H1 (cell line): ENCODE results near the gene FUNDC2. TPM values are rescaled to one million over a fixed set of nuclear protein-coding genes. Genes with fewer than 3 reads are reported as not detected.

ENCODE experiments used
- CTCF ChIA-PET: fragments of 300-600 bp; sonication (Branson Sonifier 250); formaldehyde crosslinking; loops from one replicate; lab custom pipeline; 2021; ENCODE audit not compliant: partially characterized antibody; lab: Charles Lee
- POLR2A ChIA-PET: fragments of 300-600 bp; sonication (Branson Sonifier 250); formaldehyde crosslinking; loops from one replicate; lab custom pipeline; 2021; ENCODE audit warnings: inconsistent platforms; ENCODE audit not compliant: partially characterized antibody; lab: Charles Lee
- DNase-seq, 2 experiments: peaks; one replicate each; pipeline versions ENCODE4 v3.0.0 to v3.0.0-alpha.2; 2010 to 2022; ENCODE audit warnings: low spot score in 2 of 2, low read depth in 1 of 2, mixed read lengths in 1 of 2
- FAIRE-seq: peaks from 2 replicates; lab custom pipeline; 2011; peaks lifted over from hg19 to GRCh38; lab: Jason Lieb, UNC
- H2AFZ ChIP-seq: 2 replicates; pipeline ENCODE4 v1.8.1; 2012; ENCODE audit warnings: low read length, inconsistent platforms
- H2AK5ac ChIP-seq: 2 replicates; pipeline ENCODE4 v1.6.1; 2013; ENCODE audit warnings: low read depth, low read length
- H2BK120ac ChIP-seq: replicated peaks from 2 replicates; pipeline ENCODE3; 2013; ENCODE audit warnings: low read depth, low read length, inconsistent platforms
- H2BK12ac ChIP-seq: 2 replicates; pipeline ENCODE4 v1.6.1; 2013; ENCODE audit warnings: low read depth, low read length
- H2BK15ac ChIP-seq: 2 replicates; pipeline ENCODE4 v1.6.1; 2013; ENCODE audit warnings: low read length
- H2BK20ac ChIP-seq: 2 replicates; pipeline ENCODE4 v1.6.1; 2013; ENCODE audit warnings: low read length
- H2BK5ac ChIP-seq: 2 replicates; pipeline ENCODE4 v1.6.1; 2013; ENCODE audit warnings: low read depth, low read length
- H3K14ac ChIP-seq: 2 replicates; pipeline ENCODE4 v1.6.1; 2013; ENCODE audit warnings: inconsistent platforms; ENCODE audit not compliant: insufficient read length
- H3K18ac ChIP-seq: 2 replicates; pipeline ENCODE4 v1.6.1; 2013; ENCODE audit warnings: low read length; ENCODE audit errors: extremely low read depth
- H3K23ac ChIP-seq: 2 replicates; pipeline ENCODE4 v1.6.1; 2013; ENCODE audit warnings: inconsistent platforms; ENCODE audit not compliant: insufficient read length
- H3K23me2 ChIP-seq: 2 replicates; pipeline ENCODE4 v1.6.1; 2013; ENCODE audit warnings: low read depth, low read length
- H3K27ac ChIP-seq: 2 replicates; pipeline ENCODE4 v1.6.1; 2011; ENCODE audit warnings: low read depth, low read length, inconsistent platforms
- H3K27me3 ChIP-seq, 4 experiments: replicated peaks in 1 of 4; 1 replicate in 1 of 4; 2 replicates in 3 of 4; pipeline versions ENCODE4 v1.6.1 to v1.8.1; 2011 to 2013; ENCODE audit warnings: low read length in 3 of 4, mild to moderate bottlenecking in 3 of 4, inconsistent platforms in 2 of 4, mixed read lengths in 2 of 4, moderate library complexity in 1 of 4; ENCODE audit not compliant: control insufficient read depth in 3 of 4, insufficient read depth in 3 of 4; ENCODE audit errors: extremely low read depth in 1 of 4
- H3K36me3 ChIP-seq, 4 experiments: 2 replicates each; pipeline versions ENCODE4 v1.6.1 to v1.8.1; 2011 to 2013; ENCODE audit warnings: mild to moderate bottlenecking in 4 of 4, low read length in 3 of 4, moderate library complexity in 2 of 4, control low read depth in 1 of 4, inconsistent platforms in 1 of 4; ENCODE audit not compliant: insufficient read depth in 4 of 4, control insufficient read depth in 2 of 4
- H3K4ac ChIP-seq: replicated peaks from 2 replicates; pipeline ENCODE3; 2013; ENCODE audit warnings: low read length, low read depth, mixed read lengths, inconsistent platforms; ENCODE audit not compliant: insufficient read length
- H3K4me1 ChIP-seq, 4 experiments: replicated peaks in 1 of 4; 1 replicate in 1 of 4; 2 replicates in 3 of 4; pipeline versions ENCODE4 v1.6.1 to v1.8.1; 2011 to 2013; ENCODE audit warnings: low read length in 3 of 4, inconsistent platforms in 2 of 4, mixed read lengths in 1 of 4; ENCODE audit not compliant: insufficient read depth in 4 of 4, control insufficient read depth in 3 of 4
- H3K4me2 ChIP-seq, 2 experiments: 2 replicates each; pipeline versions ENCODE4 v1.6.1 to v1.8.1; 2011 to 2013; ENCODE audit warnings: low read depth in 2 of 2, low read length in 2 of 2, control low read depth in 1 of 2, inconsistent platforms in 1 of 2, mild to moderate bottlenecking in 1 of 2; ENCODE audit not compliant: insufficient read depth in 1 of 2
- H3K4me3 ChIP-seq, 4 experiments: fragments of 200-600, 300-600 bp in 1 of 4; sonication (generic), shearing (Covaris generic), sonication (Bioruptor Twin) in 1 of 4; 2 replicates each; pipeline versions ENCODE4 v1.5.1 to v1.8.1; 2011 to 2016; ENCODE audit warnings: low read length in 4 of 4, low read depth in 3 of 4, control low read depth in 2 of 4, inconsistent platforms in 2 of 4, mild to moderate bottlenecking in 2 of 4, mixed read lengths in 1 of 4, moderate library complexity in 1 of 4; ENCODE audit not compliant: insufficient read depth in 2 of 4; ENCODE audit errors: extremely low read depth in 1 of 4
- H3K56ac ChIP-seq: replicated peaks from 2 replicates; pipeline ENCODE3; 2013; ENCODE audit warnings: low read depth, mild to moderate bottlenecking, mixed read lengths, low read length, inconsistent platforms; ENCODE audit not compliant: insufficient read length
- H3K79me1 ChIP-seq: 2 replicates; pipeline ENCODE4 v1.6.1; 2013; ENCODE audit warnings: low read depth, low read length, control low read depth
- H3K79me2 ChIP-seq, 2 experiments: 2 replicates each; pipeline versions ENCODE4 v1.6.1 to v1.8.1; 2012 to 2013; ENCODE audit warnings: low read length in 2 of 2, mild to moderate bottlenecking in 2 of 2, inconsistent platforms in 1 of 2; ENCODE audit not compliant: insufficient read depth in 2 of 2, control insufficient read depth in 1 of 2
- H3K9ac ChIP-seq, 4 experiments: replicated peaks in 1 of 4; 1 replicate in 1 of 4; 2 replicates in 3 of 4; pipeline versions ENCODE4 v1.6.1 to v1.8.1; 2011 to 2013; ENCODE audit warnings: low read depth in 3 of 4, low read length in 3 of 4, control low read depth in 2 of 4, mild to moderate bottlenecking in 2 of 4, moderate library complexity in 2 of 4, inconsistent platforms in 1 of 4; ENCODE audit errors: extremely low read depth in 1 of 4
- H3K9me3 ChIP-seq, 2 experiments: 2 replicates each; pipeline versions ENCODE4 v1.6.1 to v1.8.1; 2012 to 2013; ENCODE audit warnings: mild to moderate bottlenecking in 2 of 2, moderate library complexity in 2 of 2, control low read depth in 1 of 2, inconsistent platforms in 1 of 2, low read depth in 1 of 2, low read length in 1 of 2, mixed read lengths in 1 of 2; ENCODE audit not compliant: insufficient read depth in 2 of 2
- H4K20me1 ChIP-seq, 2 experiments: replicated peaks in 1 of 2; 2 replicates each; pipeline versions ENCODE3 to v1.8.1; 2011 to 2013; ENCODE audit warnings: inconsistent platforms in 2 of 2, low read length in 2 of 2, mild to moderate bottlenecking in 1 of 2; ENCODE audit not compliant: insufficient read depth in 2 of 2, control insufficient read depth in 1 of 2
- H4K5ac ChIP-seq: 2 replicates; pipeline ENCODE4 v1.6.1; 2013; ENCODE audit warnings: low read length, low read depth, mixed read lengths, inconsistent platforms; ENCODE audit not compliant: insufficient read length
- H4K8ac ChIP-seq: 2 replicates; pipeline ENCODE4 v1.8.0; 2013; ENCODE audit warnings: mild to moderate bottlenecking, moderate library complexity, low read length, inconsistent platforms; ENCODE audit not compliant: insufficient read depth; ENCODE audit errors: extremely low read depth
- H4K91ac ChIP-seq: replicated peaks from 2 replicates; pipeline ENCODE3; 2013; ENCODE audit warnings: low read length, mixed read lengths, inconsistent platforms; ENCODE audit not compliant: insufficient read length
- CEBPB ChIP-seq: IDR thresholded peaks from 2 replicates; pipeline ENCODE4 v1.6.1; 2012; ENCODE audit warnings: low read depth, low read length
- POLR2AphosphoS5 ChIP-seq: IDR thresholded peaks from 2 replicates; pipeline ENCODE4 v1.6.1; 2011; ENCODE audit warnings: low read depth, low read length
- RNF2 ChIP-seq: fragments of 200-900, 300-1000 bp; sonication (generic); IDR thresholded peaks from 2 replicates; pipeline ENCODE4 v1.7.1; 2016; ENCODE audit warnings: borderline replicate concordance, low read depth, mild to moderate bottlenecking, antibody characterized with exemption, low read length; ENCODE audit not compliant: poor library complexity, severe bottlenecking; ENCODE audit errors: missing control alignments
- SRF ChIP-seq: IDR thresholded peaks from 2 replicates; pipeline ENCODE4 v1.6.1; 2011; ENCODE audit warnings: mild to moderate bottlenecking, low read depth, low read length, moderate library complexity
- TAF7 ChIP-seq: optimal IDR thresholded peaks from 2 replicates; pipeline ENCODE3; 2011; ENCODE audit warnings: low read depth, mild to moderate bottlenecking, inconsistent platforms, low read length, moderate library complexity, borderline replicate concordance
- ZNF274 ChIP-seq: IDR thresholded peaks from 2 replicates; pipeline ENCODE4 v1.7.0; 2012; ENCODE audit warnings: low read length, borderline replicate concordance; ENCODE audit errors: extremely low read depth
- WGBS, 2 experiments: shearing (Covaris generic) in 1 of 2; methylation state at CpG; one replicate each; pipeline versions ENCODE4 v1.1.6 to v1.1.7; 2013 to 2015; ENCODE audit warnings: low lambda C conversion rate in 2 of 2, mixed read lengths in 2 of 2, inconsistent platforms in 1 of 2, low coverage in 1 of 2, missing lambda C conversion rate in 1 of 2; ENCODE audit not compliant: insufficient replicate concordance in 2 of 2, insufficient coverage in 1 of 2, insufficient read length in 1 of 2; ENCODE audit errors: extremely low coverage in 1 of 2, missing lambda C conversion rate in 1 of 2; 5-methylcytosine and 5-hydroxymethylcytosine counted together
- polyA plus RNA-seq, 7 experiments: library from polyadenylated mRNA; depleted of rRNA in 3 of 7; stranded (reverse) in 5 of 7; unstranded in 2 of 7; fragments of >200 nt in 5 of 7; fragments of 200-250 nt in 2 of 7; gene quantifications; 1 replicate in 5 of 7; 2 replicates in 1 of 7; 4 replicates in 1 of 7; pipeline versions ENCODE4 v1.2.1 to v1.2.3, GENCODE V29; 2011 to 2013; ENCODE audit warnings: missing spikeins in 2 of 7, mixed read lengths in 2 of 7
- total RNA-seq: library from RNA; stranded (reverse); fragmentation: NEBNext Ultra II Directional; extraction: Animal tissue kit (Norgen Biotek cat#: 25700); gene quantifications from 2 replicates; pipeline ENCODE4 v1.2.1, GENCODE V29; 2021

The FUNDC2 gene
- total and polyA plus RNA-seq, 2 of the 8 experiments (the other 6 are each of a cell fraction or from before 2014, with no cell fraction given), result 67.7 to 93.7 TPM

DNA sequence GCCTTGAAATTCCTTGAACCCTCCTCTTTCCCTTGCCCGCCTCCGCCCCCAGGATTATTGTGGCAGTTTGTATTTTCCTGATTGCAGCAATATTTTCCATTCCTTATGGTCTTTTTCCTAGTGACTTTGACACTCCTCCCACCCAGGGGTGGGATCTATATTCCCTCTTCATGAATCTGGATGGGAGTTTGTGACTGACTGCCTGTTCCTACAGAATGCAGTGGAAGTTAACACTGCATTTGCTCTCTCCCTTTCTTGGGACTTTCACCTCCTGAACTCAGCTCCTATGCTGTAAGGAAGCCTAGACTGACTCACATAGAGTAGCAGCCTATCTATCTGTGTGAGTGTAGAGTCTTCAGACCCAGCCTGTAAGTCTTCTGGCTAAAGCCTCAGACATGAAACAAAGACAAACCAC is 2.2 kb downstream of the FUNDC2 start:
- peaks cover 0 to 22% of the 10 kb centered on the region in 2 experiments; a peak in 2 of 4 replicates for H3K79me2 ChIP-seq
- no peak overlapping the region for H4K91ac ChIP-seq
- TF ChIP-seq POLR2AphosphoS5, result no peak
- no peak for TF ChIP-seq SRF
- TF ChIP-seq CEBPB, result no peak
- no peak for TF ChIP-seq ZNF274
- no peak for TF ChIP-seq RNF2
- no peak for TF ChIP-seq TAF7
- H3K18ac ChIP-seq, result no peak overlapping the region
- no peak overlapping the region for H3K9ac ChIP-seq
- no peak overlapping the region for H2BK15ac ChIP-seq
- H3K36me3 ChIP-seq, result peaks cover 0 to under 1% (median 0%) of the 10 kb centered on the region in 4 experiments; a peak in 2 of 8 replicates
- H2AFZ ChIP-seq, result no peak overlapping the region
- no peak overlapping the region for H2AK5ac ChIP-seq
- H3K27ac ChIP-seq, result no peak overlapping the region
- no peak overlapping the region for H3K4ac ChIP-seq
- H3K9me3 ChIP-seq, result no peaks in the 10 kb centered on the region
- FAIRE-seq (no peak), DNase-seq (no peak)
- ChIA-PET CTCF (interaction anchor here (0.6 to 0.7 kb wide), 2 partner anchors 9 to 20 kb away, joined by 3 read pairs; no protein-coding TSS in a partner anchor), POLR2A (interaction anchor here (1.4 kb wide), 1 partner anchor 20 kb away, joined by 3 read pairs; no protein-coding TSS in a partner anchor)
- H3K4me3 ChIP-seq, result no peak overlapping the region
- H2BK120ac ChIP-seq, result no peak overlapping the region
- H3K79me1 ChIP-seq, result no peaks in the 10 kb centered on the region
- no peak overlapping the region for H3K56ac ChIP-seq
- no peaks in the 10 kb centered on the region for H4K20me1 ChIP-seq
- no peaks in the 10 kb centered on the region for H3K27me3 ChIP-seq
- H4K8ac ChIP-seq, result no peak overlapping the region
- no peak overlapping the region for H2BK20ac ChIP-seq
- H3K4me1 ChIP-seq, result peaks cover 0 to 3% (median under 1%) of the 10 kb centered on the region in 4 experiments; a peak in 2 of 7 replicates
- H3K14ac ChIP-seq, result no peak overlapping the region
- no peak overlapping the region for H4K5ac ChIP-seq
- no peak overlapping the region for H3K23ac ChIP-seq
- 96% methylated on average over 2 of the region's 2 CpGs; no CpG with 5 or more reads in 1 of the 2 experiments for WGBS, 2 experiments
- no peak overlapping the region for H2BK12ac ChIP-seq
- H3K4me2 ChIP-seq, result no peak overlapping the region; a peak in 1 of 4 replicates
- H2BK5ac ChIP-seq, result no peak overlapping the region
- H3K23me2 ChIP-seq, result peaks cover 3% of the 10 kb centered on the region; the same call in 1 of the 2 replicates
